Glutamatergic neuron (in vitro differentiated cells): ENCODE data around the gene MSI2. TPM values are rescaled to one million over a fixed set of nuclear protein-coding genes. Genes with fewer than 3 reads are reported as not detected.

ENCODE experiments used
- DNase-seq: peaks from one replicate; pipeline ENCODE4 v3.0.0; 2022
- H3K27ac Mint-ChIP-seq: one replicate; pipeline ENCODE4 v1.8.0; 2020; ENCODE audit warnings: mild to moderate bottlenecking, mixed read lengths, inconsistent platforms; ENCODE audit not compliant: unreplicated experiment
- H3K27me3 Mint-ChIP-seq: one replicate; pipeline ENCODE4 v1.8.0; 2020; ENCODE audit warnings: mild to moderate bottlenecking, moderate library complexity, mixed read lengths, inconsistent platforms; ENCODE audit not compliant: unreplicated experiment
- H3K36me3 Mint-ChIP-seq: one replicate; pipeline ENCODE4 v1.8.0; 2020; ENCODE audit warnings: mild to moderate bottlenecking, mixed read lengths, inconsistent platforms; ENCODE audit not compliant: unreplicated experiment
- H3K4me1 Mint-ChIP-seq: one replicate; pipeline ENCODE4 v1.8.0; 2020; ENCODE audit warnings: mild to moderate bottlenecking, low read depth, mixed read lengths, inconsistent platforms; ENCODE audit not compliant: unreplicated experiment
- H3K4me3 Mint-ChIP-seq: one replicate; pipeline ENCODE4 v1.8.0; 2020; ENCODE audit warnings: mild to moderate bottlenecking, mixed read lengths, inconsistent platforms; ENCODE audit not compliant: unreplicated experiment
- H3K9me3 Mint-ChIP-seq: one replicate; pipeline ENCODE4 v1.8.0; 2020; ENCODE audit warnings: mild to moderate bottlenecking, moderate library complexity, mixed read lengths, inconsistent platforms; ENCODE audit not compliant: unreplicated experiment
- total RNA-seq: library from RNA; stranded (reverse); fragmentation: NEBNext Ultra II Directional; extraction: Animal tissue kit (Norgen Biotek cat#: 25700); gene quantifications from one replicate; pipeline ENCODE4 v1.2.1, GENCODE V29; 2021; ENCODE audit not compliant: unreplicated experiment
- TF ChIP-seq, protein P1 (sequence below): fragments of 200-600 bp; sonication (generic); IDR thresholded peaks from one replicate; pipeline ENCODE4 v1.5.0; 2021; ENCODE audit not compliant: partially characterized antibody, unreplicated experiment

Gene MSI2
- total RNA-seq, 1 donor from 2014 or later: 141 TPM

DNA sequence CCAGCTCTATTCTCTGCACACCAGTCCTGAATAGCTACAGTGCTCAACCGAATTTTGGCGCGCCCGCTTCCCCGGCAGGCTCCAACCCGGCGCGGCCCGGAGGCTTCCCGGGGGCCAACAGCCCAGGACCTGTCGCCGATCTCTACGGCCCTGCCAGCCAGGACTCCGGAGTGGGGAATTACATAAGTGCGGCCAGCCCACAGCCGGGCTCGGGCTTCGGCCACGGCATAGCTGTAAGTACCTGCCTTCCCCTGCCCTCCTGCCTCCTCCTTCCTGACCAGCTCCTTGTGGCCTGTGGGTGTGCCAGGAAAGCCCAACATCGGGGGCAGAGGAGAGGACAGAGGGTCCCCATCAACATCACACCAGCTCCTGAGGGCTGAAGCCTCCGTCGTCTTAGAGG, 418.6 kb downstream of the MSI2 start:
- no peaks in the 10 kb centered on the region for H3K36me3 Mint-ChIP-seq
- peaks cover 41% of the 10 kb centered on the region for H3K4me1 Mint-ChIP-seq
- peaks cover 5% of the 10 kb centered on the region for H3K27me3 Mint-ChIP-seq
- DNase-seq: no peak
- peaks cover 6% of the 10 kb centered on the region for H3K9me3 Mint-ChIP-seq
- H3K4me3 Mint-ChIP-seq: no peak overlapping the region
- TF ChIP-seq, protein P1, sequence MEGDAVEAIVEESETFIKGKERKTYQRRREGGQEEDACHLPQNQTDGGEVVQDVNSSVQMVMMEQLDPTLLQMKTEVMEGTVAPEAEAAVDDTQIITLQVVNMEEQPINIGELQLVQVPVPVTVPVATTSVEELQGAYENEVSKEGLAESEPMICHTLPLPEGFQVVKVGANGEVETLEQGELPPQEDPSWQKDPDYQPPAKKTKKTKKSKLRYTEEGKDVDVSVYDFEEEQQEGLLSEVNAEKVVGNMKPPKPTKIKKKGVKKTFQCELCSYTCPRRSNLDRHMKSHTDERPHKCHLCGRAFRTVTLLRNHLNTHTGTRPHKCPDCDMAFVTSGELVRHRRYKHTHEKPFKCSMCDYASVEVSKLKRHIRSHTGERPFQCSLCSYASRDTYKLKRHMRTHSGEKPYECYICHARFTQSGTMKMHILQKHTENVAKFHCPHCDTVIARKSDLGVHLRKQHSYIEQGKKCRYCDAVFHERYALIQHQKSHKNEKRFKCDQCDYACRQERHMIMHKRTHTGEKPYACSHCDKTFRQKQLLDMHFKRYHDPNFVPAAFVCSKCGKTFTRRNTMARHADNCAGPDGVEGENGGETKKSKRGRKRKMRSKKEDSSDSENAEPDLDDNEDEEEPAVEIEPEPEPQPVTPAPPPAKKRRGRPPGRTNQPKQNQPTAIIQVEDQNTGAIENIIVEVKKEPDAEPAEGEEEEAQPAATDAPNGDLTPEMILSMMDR: no peak
- no peak overlapping the region for H3K27ac Mint-ChIP-seq

DNA sequence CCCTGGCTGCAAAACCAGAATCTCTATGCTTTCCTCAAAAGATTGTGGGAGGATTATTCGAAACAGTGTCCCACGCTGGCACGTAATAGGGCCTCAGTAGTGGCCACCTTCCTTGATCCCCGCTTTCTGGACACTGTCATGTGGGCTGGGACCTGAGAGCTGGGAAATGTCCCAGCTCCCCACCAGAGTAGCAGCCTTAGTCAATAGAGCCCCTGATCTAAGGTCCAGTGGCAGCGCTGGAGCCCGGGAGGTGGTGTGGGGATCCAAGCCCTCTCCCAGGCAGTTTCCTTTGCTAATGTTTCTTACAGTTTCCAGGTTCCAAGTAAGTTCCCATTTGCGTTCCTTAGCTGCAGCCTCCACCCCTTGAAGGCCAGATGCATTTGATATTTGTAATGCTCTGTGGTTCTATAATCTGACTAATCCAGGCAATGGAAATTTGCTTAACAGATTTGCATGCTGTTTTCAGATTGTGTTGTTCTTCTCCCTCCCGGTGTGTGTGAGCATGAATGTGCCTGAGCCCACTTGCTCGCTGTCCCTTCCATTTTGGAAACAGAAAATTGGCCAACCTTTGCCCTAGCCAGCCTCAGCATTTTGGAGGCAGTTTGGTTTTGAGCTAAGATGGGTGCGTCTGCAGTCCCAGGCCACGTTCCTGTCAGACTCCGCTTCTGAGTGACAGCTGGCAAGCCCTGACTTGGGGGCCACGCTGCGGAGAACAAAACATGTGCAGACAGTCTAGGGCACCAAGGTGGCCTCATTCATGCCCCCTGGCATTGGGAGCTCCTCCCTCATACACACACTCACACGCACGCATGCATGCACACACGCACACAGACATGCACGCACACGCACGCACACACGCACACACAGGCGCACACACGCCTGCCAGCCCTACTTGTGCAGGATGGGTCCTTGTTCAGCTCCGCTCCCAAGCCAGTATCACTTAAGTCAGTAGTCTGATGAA, 419.4 kb downstream of the MSI2 start:
- Mint-ChIP-seq H3K27ac (no peak overlapping the region), H3K27me3 (peaks cover 5% of the 10 kb centered on the region), H3K36me3 (no peaks in the 10 kb centered on the region), H3K4me3 (no peak overlapping the region), H3K4me1 (peaks cover 39% of the 10 kb centered on the region), H3K9me3 (peaks cover 6% of the 10 kb centered on the region)
- DNase-seq: no peak
- TF ChIP-seq, protein P1: no peak

DNA sequence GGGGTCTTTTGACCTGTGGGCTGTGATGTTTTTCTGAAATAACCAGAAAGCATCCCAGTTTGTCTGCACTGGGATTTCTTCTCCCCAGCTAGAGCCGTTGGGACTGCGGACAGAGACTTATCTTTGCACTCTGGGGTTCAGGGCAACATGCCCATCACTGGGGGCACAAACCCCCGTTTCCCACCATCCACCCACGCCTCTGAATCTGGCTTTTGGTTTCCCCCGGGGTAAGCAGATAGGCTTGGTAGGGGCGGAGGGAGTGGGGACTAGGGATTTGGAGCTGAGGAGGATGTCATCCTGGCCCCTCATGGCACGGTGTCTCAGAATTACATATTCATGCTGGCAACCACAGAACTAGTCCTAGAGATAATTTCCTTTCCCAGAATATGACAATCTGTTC, 420.2 kb downstream of the MSI2 start:
- peaks cover 6% of the 10 kb centered on the region for H3K9me3 Mint-ChIP-seq
- H3K27me3 Mint-ChIP-seq: peaks cover 5% of the 10 kb centered on the region
- no peaks in the 10 kb centered on the region for H3K36me3 Mint-ChIP-seq
- no peak for DNase-seq
- H3K27ac Mint-ChIP-seq: no peak overlapping the region
- no peak overlapping the region for H3K4me3 Mint-ChIP-seq
- TF ChIP-seq, protein P1: no peak
- peaks cover 32% of the 10 kb centered on the region for H3K4me1 Mint-ChIP-seq

DNA sequence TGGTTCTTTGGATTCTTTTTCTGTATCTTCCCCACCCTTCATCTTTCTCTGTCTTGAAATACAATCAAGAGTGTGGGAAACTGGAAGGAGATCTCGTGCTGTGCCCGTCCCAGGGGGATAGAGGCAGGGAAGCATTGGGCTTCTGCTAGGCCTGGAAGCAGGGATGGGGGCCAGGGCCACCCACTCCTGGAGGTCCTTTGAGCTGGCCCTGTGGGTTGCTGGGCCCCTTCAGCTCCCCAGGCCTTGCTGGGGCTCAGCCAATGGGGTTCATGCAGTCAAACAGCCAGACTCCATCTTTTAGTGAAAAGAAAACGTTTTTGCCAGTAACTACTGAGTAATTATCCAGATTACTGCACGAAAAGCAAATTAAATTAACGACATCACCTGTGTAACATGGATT, 421.0 kb downstream of the MSI2 start:
- H3K4me1 Mint-ChIP-seq: peaks cover 25% of the 10 kb centered on the region
- peaks cover 6% of the 10 kb centered on the region for H3K9me3 Mint-ChIP-seq
- H3K36me3 Mint-ChIP-seq: no peaks in the 10 kb centered on the region
- H3K27ac Mint-ChIP-seq: no peak overlapping the region
- no peak for DNase-seq
- TF ChIP-seq, protein P1: no peak
- peak overlapping the region; percentile 0 for H3K4me3 Mint-ChIP-seq
- H3K27me3 Mint-ChIP-seq: peaks cover 3% of the 10 kb centered on the region

DNA sequence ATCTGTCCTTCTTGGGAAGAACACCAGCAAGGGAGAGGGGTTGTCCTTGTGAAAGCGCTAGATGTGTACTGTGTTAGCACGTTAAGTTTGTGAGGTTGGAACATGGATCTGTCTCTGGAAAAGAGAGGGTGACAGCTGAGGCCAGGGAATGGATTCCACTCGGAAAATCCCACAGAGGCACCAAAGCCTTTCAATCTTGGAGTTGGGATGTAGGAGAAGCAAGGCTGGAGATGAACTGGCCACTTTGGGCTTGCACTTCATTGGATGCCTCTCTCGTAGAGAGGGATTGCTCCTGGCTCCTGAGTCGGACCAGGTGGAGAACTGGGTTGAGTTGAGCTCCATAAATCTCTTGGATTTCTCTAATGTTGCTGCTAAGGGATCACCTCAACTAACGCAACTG, 421.5 kb downstream of the MSI2 start:
- DNase-seq: no peak
- Mint-ChIP-seq H3K9me3 (peaks cover 4% of the 10 kb centered on the region), H3K27me3 (peaks cover 3% of the 10 kb centered on the region), H3K27ac (no peak overlapping the region), H3K4me1 (peaks cover 20% of the 10 kb centered on the region), H3K36me3 (no peaks in the 10 kb centered on the region), H3K4me3 (no peak overlapping the region)
- TF ChIP-seq, protein P1: no peak
